GM19468 (cell line): Measurements from ENCODE around the gene CIT.

Experiments used
- ATAC-seq: cut with Tn5 transposase; IDR thresholded peaks from one replicate; pipeline ENCODE4 v1.9.1; 2021; ENCODE audit warnings: mild to moderate bottlenecking, moderate library complexity, moderate number of reproducible peaks; ENCODE audit not compliant: unreplicated experiment; ENCODE audit errors: extremely low read depth

Gene CIT

GRCh38 chr12:119681728-119682638 lies 195.1 kb downstream of the CIT start:
- ATAC-seq, result no peak

DNA sequence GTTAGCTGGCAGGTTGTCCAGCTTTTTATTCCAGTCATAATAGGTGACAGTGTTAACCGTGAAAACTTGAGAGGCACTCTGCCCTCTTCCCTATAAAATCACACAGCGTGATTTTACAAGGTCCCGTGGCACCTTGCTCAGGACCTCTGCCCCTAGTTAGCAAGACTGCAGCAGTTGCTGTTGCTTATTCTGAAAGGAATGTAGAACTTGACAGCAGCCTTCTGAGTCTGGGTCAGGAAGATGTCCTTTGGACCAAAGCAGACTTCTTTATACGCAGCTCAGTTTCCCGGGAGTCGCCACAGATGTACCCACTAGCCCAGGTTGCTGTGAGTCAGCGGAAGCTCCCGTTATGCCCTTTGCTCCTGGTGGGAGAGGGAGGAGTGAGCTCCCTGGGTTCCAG lies 196.0 kb downstream of the CIT start:
- ATAC-seq, result no peak

- no peak for ATAC-seq
Measured at GRCh38 chr12:119679490-119679889, 197.6 kb downstream of the CIT start.

DNA sequence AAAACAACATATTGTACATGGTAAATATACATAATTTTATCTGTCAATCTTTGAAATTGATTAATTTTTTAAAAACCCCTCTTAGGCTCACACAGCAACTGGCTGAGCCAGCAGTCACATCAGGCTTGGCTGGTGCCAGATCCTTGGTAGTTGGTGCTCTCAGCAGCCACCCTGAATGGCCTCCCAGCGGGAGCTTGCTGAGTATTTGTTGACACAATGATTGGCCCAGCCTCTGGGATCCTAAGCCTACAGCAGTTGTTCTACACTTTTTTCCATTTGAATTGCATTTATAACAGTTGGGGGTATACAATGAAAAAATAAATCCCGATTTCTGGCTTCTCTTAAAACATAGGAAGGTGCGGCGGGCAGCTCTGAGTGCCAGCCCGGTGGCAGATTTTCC lies 198.0 kb downstream of the CIT start:
- ATAC-seq, result no peak

GRCh38 chr12:119678459-119678858 lies 198.7 kb downstream of the CIT start:
- ATAC-seq, result no peak

DNA sequence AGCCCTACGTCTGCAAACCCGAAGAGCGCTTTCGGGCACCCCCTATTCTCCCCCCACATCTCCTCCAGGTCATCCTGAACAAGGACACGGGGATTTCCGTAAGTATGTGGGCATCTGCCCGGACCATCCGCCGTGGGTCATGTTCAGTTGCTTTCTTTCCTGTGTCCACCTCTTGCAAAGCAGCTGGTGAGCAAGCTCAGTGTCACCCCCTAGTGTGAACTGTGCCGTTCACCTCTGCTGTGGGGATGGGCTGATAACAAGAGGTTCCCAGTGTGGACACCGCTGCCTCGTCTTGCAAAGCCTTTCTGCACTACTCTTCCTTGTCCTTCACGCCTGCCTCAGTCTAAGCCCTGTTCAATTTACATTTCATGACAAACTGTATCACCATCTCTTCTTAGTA lies 200.5 kb downstream of the CIT start:
- ATAC-seq, result no peak

GRCh38 chr12:119676022-119676421 lies 201.1 kb downstream of the CIT start:
- no peak for ATAC-seq

GRCh38 chr12:119674560-119674959 lies 202.6 kb downstream of the CIT start:
- no peak for ATAC-seq

DNA sequence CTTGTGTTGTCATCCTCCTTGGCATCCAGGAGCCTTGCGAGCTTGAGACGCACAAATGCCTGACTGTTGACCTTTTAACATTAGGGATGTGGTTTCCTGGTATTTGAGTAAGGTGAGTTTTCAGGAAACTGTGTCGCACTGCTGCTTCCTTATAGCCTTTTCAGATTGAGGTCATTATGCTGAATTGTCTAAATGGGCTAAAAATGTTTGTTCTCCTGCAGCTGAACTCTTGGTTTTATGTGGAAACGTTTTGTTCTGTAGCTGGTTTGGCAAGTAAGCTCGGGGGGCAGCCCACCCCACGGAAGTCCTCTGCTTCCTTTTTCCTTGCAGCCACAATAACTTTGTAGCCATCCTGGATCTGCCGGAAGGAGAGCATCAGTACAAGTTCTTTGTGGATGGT lies 203.5 kb downstream of the CIT start:
- ATAC-seq, result no peak

- no peak for ATAC-seq
Measured at GRCh38 chr12:119672194-119672593, 204.9 kb downstream of the CIT start.

DNA sequence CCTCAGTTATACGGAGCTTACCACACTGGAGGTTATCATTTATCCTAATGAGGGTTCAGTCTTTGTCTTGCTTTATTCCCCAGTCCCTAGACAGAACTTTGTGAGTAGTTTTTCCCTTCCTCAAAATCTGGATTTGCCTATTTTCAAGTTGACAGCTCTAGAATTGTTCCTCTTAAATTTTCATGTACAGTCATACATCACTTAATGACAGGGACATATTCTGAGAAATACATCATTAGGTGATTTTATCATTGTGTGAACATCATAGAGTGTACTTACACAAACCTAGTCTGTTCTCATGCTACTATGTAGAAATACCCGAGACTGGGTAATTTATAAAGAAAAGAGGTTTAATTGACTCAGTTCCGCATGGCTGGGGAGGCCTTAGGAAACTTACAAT lies 206.1 kb downstream of the CIT start:
- no peak for ATAC-seq

DNA sequence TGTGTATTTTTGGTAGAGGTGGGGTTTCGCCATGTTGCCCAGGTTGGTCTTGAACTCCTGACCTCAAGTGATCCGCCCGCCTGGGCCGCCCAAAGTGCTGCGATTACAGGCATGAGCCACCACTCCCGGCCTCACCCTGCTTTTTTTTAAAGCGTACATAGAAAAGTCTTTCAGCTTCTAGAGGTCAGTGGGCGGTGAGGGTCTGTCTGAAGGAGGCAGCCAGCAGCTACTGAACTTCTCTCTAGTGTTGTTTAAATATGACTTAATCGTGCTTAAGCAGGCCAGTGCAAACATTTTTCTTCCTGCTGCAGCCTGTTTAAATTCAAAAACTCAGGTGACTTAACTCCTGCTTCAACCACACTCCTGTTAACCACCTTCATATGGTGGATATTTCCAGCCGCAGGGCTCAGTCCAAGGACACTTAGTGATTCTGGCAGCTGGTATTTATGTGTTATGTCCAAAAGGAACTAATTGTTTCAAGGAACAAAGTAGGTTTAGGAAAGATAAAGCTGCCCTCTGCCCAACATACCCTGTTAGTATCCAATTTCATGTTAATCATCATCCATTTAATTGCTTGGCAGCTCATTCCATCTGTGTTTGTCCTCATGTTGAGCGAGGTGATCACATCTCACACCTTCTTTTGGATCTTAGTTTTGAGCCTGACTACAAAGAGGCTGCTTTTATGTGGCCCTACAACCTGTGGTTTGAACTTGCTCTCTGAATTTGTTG lies 207.2 kb downstream of the CIT start:
- ATAC-seq, result no peak

- no peak for ATAC-seq
Measured at GRCh38 chr12:119668324-119668841, 208.7 kb downstream of the CIT start.

DNA sequence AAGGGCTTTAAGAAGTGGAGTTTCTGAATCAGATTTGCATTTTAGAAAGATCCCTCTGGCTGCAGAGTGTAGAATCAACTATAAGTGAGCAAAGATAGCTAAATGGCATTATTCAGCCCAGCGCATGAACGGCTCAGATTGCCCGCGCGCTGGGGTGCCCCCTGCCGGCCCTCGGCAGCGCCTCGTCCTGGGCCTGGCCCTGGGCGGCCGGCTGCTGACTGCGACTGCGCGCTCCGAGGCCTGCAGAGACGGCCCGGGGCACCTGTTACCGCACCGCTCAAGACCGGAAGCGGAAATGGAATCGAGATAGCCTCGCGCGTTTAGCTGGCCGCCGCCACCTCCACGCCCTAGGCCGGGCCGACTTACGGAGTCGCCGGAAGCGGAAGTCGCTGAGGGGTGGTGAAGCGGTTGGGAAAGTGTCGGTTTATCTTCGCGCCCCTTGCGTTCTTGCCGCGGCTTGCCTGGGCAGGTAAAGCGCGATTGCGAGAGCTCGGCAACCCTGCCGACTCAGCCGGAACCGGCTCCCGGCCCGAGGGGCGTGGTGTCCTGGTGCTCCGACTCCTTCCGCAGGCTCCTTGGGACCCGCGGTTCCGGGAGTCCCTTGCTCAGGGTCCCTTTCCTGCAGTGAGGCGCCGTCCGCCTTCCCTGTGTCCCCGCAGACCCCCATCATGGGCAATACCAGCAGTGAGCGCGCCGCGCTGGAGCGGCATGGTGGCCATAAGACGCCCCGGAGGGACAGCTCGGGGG lies 209.4 kb downstream of the CIT start, which contains the start of gene PRKAB1:
PRKAB1 (plus strand) TSS at position 557 of the 747 bp plus-strand sequence; CDS start at position 669, 112 bp downstream.
- ATAC-seq, result peak; percentile 94

DNA sequence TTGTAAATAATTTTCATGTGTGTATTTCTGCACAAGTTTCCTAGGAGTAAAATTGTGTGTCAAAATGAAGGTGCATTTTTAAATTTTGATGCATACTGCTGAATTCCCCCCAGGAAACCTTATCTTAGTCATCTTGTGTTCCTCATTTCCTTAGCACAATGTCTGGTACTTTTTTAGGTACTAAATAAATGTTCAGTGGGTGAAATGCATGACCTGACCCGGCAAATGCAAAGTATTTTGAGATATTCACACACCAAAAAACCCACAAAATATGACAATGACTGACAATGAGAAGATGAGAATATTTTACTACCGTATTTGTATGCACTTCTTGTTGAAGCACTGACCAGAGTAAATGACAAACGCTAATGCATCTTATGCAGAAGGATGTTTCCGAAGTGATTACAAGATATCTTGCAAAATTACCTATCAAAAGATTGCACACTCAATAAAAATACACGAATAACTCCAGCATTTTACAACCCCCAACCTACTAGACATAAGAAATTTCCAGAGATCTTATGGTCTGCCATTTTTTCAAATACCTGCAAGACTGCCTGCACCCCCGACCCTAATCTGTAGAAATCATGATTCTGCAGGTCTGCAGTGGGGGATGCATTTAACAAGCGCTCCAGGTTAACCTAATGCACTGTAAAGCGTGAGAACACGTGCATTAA lies 210.1 kb downstream of the CIT start:
- no peak for ATAC-seq

DNA sequence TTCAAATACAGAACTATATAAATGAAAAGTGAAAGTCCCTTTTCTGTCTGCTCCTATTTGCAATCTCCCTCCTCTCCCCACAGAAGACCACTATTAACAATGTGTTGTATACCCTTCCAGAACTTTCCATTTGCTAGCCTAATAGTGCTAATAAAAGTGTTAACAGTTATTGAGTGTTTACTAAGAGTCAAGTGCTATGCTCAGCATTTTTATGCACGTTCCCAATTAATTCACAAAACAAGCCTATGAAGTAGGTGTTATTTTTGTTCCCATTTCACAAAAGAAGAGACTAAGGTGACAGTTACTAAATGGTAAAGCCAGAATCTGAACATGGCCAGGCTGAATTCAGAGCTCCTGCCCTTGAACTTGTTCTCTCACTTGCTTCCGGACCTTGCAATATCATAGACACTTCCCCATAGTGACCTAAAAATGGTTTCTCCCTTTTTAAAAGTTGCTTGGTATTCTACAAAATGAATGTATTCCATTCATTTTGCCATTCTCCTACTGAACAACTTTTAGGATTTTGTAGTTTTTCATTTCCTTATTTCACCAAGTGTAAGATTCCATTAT lies 210.8 kb downstream of the CIT start:
- ATAC-seq, result no peak

- no peak for ATAC-seq
Measured at GRCh38 chr12:119665164-119665929, 211.8 kb downstream of the CIT start.

DNA sequence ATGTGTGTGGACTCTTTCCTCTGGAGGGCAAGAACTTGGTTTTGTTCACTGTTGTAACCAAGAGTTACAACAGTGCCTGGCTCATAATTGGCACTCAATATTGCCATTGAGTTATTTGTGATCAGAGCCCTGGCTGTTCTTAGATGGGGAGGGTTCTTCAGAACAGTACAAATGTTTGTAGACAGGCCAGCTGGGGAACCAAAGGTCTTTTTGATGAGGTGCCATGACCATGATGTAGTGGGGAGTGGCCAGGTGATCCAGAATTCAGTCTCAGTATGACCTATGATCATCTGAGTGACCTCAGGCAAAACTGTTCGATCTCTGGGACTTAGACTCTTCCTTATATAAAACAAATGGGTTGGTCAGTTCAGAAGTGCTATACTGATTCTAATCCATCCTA lies 212.5 kb downstream of the CIT start:
- ATAC-seq, result no peak

DNA sequence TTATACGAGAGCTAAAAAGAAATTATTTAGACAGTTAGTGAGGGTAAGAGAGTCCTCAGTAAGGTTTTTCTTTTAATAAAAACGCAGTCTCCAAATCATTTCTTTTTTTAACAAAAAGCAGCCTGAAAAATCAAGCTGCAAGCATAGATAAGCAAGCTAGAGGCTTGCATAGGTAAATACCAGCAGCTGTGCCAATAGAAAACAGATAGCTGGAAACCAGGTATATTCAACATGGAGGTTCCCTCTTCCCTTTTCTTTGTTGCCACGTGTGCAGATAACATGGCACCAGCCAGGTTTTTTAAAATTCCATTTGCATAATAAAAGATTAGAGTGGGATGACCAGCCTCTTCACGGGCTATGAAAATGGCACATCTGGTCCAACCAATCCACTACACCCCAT lies 215.2 kb downstream of the CIT start:
- ATAC-seq, result no peak
